Measurements from ENCODE around the gene HBZ. TPM values are rescaled to one million over a fixed set of nuclear protein-coding genes. Genes with fewer than 3 reads are reported as not detected.
"Not testable (repeated sequence)": the region's sequence is repeated elsewhere in the genome, so short reads cannot be mapped to it uniquely, and the experiment has no call there.

HBZ gene
- total RNA-seq, 1 donor from 2014 or later: not detected

GRCh38 chr16:177981-178667 is 25.7 kb downstream of the HBZ start:
- intact Hi-C loops (cut with micrococcal nuclease): no loop called here

DNA sequence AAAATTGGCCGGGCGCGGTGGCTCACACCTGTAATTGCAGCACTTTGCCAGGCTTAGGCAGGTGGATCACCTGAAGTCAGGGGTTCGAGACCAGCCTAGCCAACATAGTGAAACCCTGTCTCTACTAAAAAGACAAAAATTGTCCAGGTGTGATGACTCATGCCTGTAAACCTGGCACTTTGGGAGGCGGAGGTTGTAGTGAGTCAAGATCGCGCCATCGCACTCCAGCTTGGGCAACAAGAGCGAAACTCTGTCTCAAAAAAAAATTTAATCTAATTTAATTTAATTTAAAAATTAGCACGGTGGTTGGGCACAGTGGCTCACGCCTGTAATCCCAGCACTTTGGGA is 26.2 kb downstream of the HBZ start:
- intact Hi-C loops (cut with micrococcal nuclease): no loop called here

GRCh38 chr16:179211-180092 is 27.0 kb downstream of the HBZ start:
- intact Hi-C loops (cut with micrococcal nuclease): loop anchor here (2.0 kb wide), 2 partner anchors 63 to 73 kb away; no protein-coding TSS in a partner anchor

- intact Hi-C loops (cut with micrococcal nuclease): loop anchor here (2.0 kb wide), 2 partner anchors 63 to 73 kb away; no protein-coding TSS in a partner anchor
Measured at GRCh38 chr16:180101-180675, 27.7 kb downstream of the HBZ start, which contains the start of gene HBQ1. TSS of gene HBQ1 (plus strand) at chr16:180459. CDS start at chr16:180487, 28 bp downstream.

GRCh38 chr16:180681-181564 is 28.5 kb downstream of the HBZ start:
- intact Hi-C loops (cut with micrococcal nuclease): loop anchor here (1.0 to 2.0 kb wide), 3 partner anchors 64 to 116 kb away; no protein-coding TSS in a partner anchor

DNA sequence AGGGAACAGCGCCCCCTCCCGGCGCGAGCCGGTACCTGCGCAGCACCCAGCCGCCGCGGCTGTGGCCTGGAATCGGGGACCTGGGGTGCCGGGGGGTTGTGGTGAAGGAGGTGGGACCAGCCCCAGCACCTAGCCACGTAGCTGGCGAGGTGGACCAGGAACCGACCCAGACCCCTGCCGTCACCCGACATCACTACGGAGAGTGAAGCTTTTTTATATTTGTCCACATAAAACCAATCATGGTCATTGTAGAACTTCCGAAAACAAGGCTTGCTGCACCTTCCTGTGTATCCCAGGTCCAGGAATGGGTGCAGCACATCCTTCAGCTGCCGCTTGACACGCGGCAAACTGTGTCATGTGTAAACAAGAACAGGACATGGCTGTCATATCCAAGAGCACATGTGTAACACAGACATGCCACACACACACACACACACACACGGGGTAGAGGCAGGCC is 29.1 kb downstream of the HBZ start:
- intact Hi-C loops (cut with micrococcal nuclease): loop anchor here (1.0 to 2.0 kb wide), 3 partner anchors 65 to 116 kb away; no protein-coding TSS in a partner anchor

- intact Hi-C loops (cut with micrococcal nuclease): no loop called here
Measured at GRCh38 chr16:183005-183404, 30.6 kb downstream of the HBZ start.

GRCh38 chr16:185213-185612 is 32.8 kb downstream of the HBZ start:
- intact Hi-C loops (cut with micrococcal nuclease): no loop called here

- intact Hi-C loops (cut with micrococcal nuclease): no loop called here
Measured at GRCh38 chr16:185691-186090, 33.2 kb downstream of the HBZ start.

DNA sequence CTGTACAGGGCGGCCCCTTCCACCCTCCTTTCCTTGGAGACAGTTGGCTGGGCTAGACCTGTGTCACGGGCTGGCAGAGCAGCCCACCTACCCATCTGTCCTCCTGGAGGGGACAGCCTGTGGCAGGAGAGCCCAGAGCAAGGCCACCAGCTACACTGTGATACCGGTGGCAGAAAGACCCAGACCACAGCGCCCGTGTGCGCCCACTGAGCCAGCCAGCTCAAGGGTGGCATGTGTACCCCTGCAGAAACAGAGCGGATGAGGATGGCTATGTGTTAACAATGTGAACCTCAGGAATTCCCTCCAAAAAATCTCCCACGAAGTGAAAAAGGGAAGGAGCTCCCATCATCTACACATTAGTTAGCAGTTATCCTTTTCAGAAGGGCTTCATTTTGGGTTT is 34.9 kb downstream of the HBZ start:
- intact Hi-C loops (cut with micrococcal nuclease): no loop called here

DNA sequence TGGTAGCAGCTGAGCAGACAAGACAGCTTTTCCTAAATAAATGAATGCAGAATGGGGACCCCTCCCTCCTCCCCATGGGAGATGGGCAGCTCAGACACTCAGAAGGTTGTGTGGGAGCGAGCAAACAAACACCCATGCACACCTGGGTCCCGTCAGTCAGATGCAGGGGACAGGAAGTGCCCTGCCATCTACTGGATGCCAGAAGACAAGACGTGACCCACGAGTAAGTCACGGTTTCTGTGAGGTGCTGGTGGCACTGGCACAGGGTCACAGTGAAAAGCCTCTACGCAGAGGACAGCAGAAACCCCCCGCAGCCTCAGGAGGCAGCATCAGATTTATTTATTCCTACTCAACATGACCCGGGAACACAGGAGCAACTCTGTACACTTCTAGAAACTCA is 36.2 kb downstream of the HBZ start:
- intact Hi-C loops (cut with micrococcal nuclease): no loop called here

DNA sequence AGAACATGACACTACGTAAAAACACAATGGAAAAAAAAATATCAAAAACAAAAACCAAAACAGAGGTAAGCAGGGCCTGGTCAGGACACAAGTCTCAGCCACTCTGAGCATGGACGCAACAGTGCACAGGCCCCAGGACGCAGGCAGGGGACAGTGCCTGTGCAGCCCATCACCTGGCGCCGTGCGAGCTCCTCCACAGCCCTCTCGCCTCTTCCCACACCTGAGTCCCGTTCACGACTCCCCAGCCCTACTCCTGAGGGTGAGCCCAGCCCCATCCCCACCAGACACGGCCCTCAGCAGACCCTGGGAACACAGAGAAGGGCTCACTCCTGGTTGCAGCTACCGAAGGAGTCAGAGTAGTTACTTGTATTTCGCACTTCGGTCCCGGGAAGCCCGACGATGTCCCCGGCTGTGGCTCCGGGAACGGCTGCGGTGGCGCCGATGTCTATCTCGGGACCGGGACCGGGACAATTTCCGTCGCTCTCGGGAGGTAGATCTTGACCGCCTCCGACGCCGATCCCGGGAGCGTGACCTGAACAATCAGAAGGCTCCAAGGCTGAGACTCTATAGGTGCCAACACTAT is 37.3 kb downstream of the HBZ start:
- intact Hi-C loops (cut with micrococcal nuclease): no loop called here

GRCh38 chr16:191831-192230 is 39.4 kb downstream of the HBZ start:
- intact Hi-C loops (cut with micrococcal nuclease): no loop called here

DNA sequence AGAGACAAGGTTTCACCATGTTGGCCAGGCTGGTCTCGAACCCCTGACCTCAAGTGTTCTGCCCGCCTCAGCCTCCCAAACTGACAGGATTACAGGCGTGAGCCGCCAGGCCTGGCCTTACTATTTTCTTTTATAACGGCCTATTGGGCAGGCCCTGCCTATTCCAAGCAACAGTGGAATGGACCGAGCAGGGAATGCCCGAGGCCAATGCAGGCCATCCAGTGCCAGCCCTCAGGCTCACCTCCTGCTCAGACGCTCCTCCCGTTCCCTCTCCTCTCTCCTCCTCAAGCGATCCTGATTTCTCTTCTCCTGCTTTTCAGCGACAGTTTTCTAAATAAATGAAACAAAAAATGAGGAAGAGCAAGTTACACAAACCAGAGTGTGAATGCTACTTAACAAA is 40.2 kb downstream of the HBZ start:
- intact Hi-C loops (cut with micrococcal nuclease): no loop called here

DNA sequence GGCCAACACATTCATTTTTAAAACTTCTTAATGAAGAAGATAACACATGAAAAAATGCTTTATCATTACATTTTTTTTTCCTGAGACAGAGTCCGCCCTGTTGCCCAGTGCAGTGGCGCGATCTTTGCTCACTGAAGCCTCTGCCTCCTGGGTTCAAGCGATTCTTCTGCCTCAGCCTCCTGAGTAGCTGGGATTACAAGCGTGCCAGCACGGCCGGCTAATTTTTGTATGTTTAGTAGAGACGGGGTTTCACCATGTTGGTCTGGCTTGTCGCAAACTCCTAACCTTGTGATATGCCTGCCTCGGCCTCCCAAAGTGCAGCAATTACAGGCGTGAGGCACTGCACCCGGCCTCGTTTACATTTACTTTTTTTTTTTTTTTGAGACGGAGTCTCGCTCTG is 41.0 kb downstream of the HBZ start:
- intact Hi-C loops (cut with micrococcal nuclease): no loop called here

DNA sequence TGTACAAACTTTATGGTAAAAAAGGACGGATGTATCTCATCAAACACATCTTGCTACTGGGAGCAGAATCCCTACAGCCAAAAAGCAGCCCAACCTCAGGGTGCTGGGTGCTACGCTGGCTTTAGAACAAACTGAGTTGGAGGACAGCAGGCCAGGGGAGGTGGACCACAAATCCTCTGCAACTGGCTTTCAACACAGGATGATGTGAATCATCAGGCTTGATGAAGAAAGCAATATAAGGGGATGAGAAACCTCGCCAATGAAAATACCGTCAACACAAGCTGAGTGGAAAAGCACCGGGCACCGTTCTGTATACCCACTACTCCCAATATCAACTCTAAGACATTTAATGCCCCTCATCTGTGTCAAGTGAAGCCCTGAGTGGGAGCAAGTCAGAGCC is 42.1 kb downstream of the HBZ start:
- intact Hi-C loops (cut with micrococcal nuclease): no loop called here

GRCh38 chr16:200388-200787 is 47.9 kb downstream of the HBZ start:
- intact Hi-C loops (cut with micrococcal nuclease): no loop called here

- intact Hi-C loops (cut with micrococcal nuclease): no loop called here
Measured at GRCh38 chr16:203246-203645, 50.8 kb downstream of the HBZ start.

DNA sequence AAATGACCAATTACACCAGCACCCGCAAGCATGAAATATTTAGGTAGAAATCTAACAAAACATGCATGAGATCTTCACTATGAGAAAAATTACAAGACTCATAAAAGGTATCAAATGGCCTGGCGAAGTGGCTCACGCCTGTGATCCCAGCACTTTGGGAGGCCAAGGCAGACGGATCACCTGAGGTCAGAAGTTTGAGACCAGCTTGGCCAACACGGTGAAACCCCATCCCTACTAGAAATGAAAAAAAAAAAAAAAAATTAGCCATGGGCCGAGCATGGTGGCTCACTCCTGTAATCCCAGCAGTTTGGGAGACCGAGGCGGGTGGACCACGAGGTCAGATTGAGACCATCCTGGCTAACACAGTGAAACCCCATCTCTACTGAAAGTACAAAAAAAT is 51.6 kb downstream of the HBZ start:
- intact Hi-C loops (cut with micrococcal nuclease): not testable (repeated sequence)

Measured in T-helper 2 cell treated with Interferon-gamma antibody and Interleukin-4, amounts not matched to agents 100 ng/mL and 5 ng/mL, for 36 hours (primary cell).